HG02852 (cell line): ENCODE measurements around the gene ARL5C.
"Not testable (repeated sequence)": the region's sequence is repeated elsewhere in the genome, so short reads cannot be mapped to it uniquely, and the experiment has no call there.

Experiments used
- ATAC-seq: cut with Tn5 transposase; IDR thresholded peaks from one replicate; pipeline ENCODE4 v1.9.1; 2021; ENCODE audit warnings: mild to moderate bottlenecking, moderate library complexity; ENCODE audit not compliant: unreplicated experiment

ARL5C gene

GRCh38 chr17:39141915-39142664 lies 23.9 kb downstream of the ARL5C start:
- ATAC-seq = no peak

DNA sequence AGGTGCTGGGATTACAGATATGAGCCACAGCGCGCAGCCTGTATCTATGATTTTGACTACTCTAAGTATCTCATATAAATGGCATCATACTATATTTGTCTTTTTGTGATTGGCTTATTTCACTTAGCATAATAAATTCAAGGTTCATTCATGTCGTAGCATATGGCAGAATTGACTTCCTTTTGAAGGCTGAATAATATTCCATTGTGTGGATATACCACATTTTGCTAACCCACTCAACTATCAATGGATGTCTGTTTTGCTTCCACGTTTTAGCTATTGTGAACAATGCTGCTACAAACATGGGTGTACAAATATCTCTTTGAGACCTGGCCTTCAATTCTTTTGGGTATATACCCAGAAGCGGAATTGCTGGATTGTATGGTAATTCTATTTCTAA lies 24.7 kb downstream of the ARL5C start:
- no peak for ATAC-seq

DNA sequence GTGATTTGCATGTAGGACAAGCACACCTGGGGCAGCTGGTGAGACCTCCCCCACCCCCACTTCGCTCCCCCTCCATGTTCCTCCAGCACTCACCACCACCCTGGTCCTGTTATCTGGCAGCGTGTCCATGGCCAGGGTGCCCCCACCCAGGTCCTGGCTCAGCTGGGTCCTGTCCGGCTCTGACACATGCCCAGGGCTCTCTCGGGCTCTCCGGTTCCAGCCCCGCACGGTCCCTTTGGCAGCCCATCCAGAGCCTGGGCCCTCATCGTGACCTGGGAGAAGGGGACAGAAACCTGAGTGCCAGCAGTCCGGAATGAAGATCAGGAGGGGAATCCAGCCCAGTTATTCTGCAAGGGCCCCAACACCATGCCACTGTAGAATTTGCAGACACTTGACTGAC lies 26.4 kb downstream of the ARL5C start:
- no peak for ATAC-seq

DNA sequence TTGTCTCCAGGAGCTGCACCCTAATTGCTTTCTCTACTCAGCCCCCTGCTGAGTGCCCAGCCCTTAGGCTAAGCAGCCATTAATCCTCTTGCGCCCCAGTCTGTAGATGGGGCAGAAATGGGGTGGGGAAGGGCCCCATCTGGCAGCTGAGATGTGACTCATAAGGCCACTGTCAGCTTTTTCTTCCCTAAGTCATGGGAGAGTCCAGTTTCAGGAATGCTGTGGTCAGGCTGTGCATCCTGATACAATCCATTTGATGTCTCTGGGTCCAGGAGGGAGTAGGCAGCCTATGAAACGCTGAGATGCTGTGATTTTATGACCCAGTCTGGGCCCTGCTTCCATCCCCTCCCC lies 26.8 kb downstream of the ARL5C start:
- no peak for ATAC-seq

GRCh38 chr17:39138431-39139160 lies 27.4 kb downstream of the ARL5C start:
- no peak for ATAC-seq

GRCh38 chr17:39134878-39135277 lies 31.1 kb downstream of the ARL5C start:
- no peak for ATAC-seq

DNA sequence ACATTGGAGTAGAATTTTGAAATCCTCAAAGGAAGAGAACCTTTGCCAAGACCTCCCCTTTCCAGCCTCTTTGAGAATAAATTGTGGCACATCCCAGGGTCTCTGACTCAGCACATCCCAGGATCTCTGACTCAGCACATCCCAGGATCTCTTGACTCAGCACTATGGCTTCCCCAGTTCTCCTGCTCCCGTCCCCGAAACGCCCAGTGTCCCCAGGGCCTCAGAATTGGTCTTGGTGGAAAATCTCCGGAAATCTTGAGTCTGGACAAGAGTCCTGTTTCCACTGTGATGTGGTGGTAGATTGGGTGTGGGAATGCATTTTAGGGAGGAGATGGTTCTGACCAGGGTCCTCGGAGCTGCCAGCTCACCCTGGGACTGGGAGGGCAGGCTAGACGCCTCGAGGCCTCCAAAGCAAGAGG lies 33.8 kb downstream of the ARL5C start:
- ATAC-seq = no peak

GRCh38 chr17:39131616-39132015 lies 34.3 kb downstream of the ARL5C start:
- no peak for ATAC-seq

DNA sequence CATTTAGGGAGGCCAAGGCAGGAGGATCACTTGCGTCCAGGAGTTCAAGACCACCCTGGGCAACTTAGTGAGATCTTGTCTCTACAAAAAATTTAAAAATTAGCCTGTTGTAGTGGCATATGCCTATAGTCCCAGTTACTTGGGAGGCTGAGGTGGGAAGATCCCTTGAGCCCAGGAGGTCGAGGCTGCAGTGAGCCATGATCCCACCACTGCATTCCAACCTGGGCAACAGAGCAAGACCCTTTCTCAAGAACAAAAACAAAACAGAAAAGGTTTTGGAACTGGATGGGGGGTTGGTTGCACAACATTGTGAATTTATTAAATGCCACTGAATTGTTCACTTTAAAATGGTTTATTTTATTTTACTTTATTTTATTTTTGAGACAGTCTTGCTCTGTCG lies 35.8 kb downstream of the ARL5C start:
- no peak for ATAC-seq

- not testable (repeated sequence) for ATAC-seq
These were observed 36.4 kb downstream of the ARL5C start for GRCh38 chr17:39129544-39129943.

DNA sequence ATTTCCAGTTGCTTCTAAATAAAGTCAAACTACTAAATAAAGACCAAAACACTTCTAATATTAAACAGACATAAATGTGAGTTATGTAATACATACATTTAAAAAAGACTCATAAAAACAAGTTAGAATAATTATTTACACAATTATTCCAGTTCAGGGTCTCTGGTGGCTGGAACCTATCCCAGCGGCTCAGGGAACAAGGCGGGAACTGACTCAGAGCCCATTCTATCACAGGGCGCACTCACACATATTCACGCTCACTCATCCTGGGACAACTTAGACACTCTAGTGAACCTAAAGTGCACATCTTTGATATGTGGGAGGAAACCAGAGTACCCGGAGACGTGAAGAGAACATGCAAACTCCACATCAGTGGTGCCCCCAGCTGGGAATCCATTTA lies 39.5 kb downstream of the ARL5C start:
- ATAC-seq = no peak

GRCh38 chr17:39125143-39125875 lies 40.7 kb downstream of the ARL5C start:
- no peak for ATAC-seq

GRCh38 chr17:39123627-39124026 lies 42.3 kb downstream of the ARL5C start:
- ATAC-seq = no peak

DNA sequence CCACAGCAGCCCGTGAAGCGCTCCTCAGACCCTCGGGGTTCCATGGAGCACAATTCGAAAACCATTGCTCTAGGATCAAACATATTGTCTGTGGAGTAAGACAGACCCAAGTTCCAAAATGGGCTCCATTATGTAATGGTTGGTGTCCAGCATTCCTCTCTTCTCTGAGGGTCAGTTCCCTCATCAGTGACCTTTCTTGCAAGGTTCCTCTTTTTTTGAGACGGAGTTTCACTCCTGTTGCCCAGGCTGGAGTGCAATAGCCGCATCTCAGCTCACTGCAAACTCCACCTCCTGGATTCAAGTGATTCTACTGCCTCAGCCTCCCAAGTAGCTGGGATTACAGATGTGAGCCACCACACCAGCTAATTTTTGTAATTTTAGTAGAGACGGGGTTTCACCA lies 43.0 kb downstream of the ARL5C start:
- no peak for ATAC-seq

- ATAC-seq = not testable (repeated sequence)
These were observed 44.0 kb downstream of the ARL5C start for GRCh38 chr17:39121919-39122318.

DNA sequence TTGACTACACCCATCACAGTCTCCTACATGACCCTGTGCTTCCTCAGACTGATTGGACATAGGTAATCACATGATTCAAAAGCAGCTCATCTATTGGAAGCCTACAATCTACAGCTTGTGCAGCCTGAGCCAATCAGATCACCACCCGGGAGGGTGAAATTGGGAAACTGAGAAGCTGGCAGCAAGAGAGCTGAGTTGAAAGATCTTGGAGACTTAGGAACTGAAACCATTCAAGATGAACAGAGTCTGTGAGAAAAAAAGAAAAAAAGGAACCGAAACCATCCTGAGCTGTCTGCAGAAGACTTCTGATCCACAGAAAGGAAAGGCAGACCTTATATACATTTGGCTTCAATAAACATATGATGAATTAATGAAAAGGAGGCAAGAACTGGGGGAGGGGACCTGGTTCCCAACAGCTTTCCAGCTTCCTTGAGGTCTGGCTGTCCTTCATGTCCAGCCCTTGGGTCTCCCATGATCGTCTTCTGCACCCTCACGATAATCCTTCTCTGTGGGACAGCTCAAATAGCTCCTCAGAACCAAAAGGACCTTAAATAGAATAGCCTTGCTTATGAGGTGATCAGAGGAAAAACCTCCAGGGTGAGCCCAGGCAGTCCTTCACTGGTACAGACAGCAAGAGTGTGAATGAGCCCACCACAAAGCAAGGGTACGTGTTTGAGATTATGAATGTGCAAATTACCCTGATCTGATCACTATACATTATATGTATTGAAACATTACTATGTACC lies 47.1 kb downstream of the ARL5C start:
- ATAC-seq = peak; percentile 62

GRCh38 chr17:39116224-39116623 lies 49.7 kb downstream of the ARL5C start:
- ATAC-seq = no peak

DNA sequence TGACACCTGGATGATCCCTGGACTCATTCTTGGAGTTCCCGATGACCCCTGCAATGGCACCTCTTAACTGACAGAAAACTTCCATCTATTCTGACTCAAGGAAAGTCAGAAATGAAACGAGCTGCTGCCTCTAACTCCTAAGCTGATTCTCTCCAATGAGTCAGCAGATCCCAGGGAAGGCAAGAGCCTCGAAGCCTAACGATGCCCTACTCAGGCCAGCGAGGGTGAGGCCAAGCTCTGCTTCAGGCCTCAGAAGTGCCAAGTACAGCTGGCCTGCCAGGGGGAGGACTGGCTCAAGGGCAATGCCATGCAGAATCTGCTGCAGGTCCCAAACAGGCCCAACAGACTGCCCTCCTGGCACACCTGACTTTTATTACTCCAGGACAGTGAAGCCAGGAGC lies 50.8 kb downstream of the ARL5C start:
- ATAC-seq = no peak

DNA sequence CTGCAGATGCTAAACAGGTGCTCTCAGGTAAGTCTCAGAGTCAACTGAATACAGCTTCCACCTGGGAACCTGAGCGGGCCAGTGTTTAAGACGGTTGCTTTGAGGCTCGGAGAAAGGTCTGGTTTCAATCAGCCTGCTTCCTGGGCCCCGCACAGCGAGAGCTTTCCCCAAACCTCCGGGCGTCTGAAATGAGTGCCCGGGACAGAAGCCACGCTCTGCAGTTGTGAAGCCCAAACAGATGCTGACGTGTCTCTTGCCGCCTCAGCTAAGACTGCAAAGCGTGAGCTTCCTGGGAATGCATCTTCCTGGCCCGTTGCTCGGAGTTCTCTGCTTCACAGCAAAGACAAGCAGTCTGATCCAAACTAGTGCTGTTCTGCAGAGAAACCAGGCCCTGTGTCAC lies 51.2 kb downstream of the ARL5C start:
- ATAC-seq = no peak

DNA sequence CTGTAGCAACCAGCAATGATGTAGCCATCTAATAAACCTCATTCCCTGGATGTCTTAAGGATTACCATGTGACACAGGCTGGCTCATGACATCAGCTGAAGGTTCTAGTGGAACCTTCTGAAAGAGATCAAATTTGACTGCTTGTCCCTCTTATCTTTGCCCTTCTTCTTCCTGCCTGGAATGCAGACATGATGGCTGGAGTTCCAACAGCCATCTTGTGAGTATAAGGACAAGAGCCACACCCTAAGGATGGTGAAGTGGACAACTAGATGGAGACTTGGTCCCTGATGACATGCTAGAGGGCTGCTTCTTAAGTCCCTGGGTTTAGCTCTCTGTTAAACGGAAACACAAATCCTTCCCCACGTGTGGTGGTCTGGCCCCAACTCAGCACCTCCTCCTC lies 52.1 kb downstream of the ARL5C start:
- no peak for ATAC-seq

GRCh38 chr17:39110435-39111136 lies 55.4 kb downstream of the ARL5C start:
- no peak for ATAC-seq
